Endothelial cell (in vitro differentiated cells): ENCODE measurements around the gene EIF1. TPM values are rescaled to one million over a fixed set of nuclear protein-coding genes. Genes with fewer than 3 reads are reported as not detected.

ENCODE experiments used
- DNase-seq: peaks from one replicate; pipeline ENCODE4 v3.0.0; 2021; ENCODE audit warnings: low spot score
- H3K27ac Mint-ChIP-seq: one replicate; pipeline ENCODE4 v1.8.0; 2021; ENCODE audit warnings: mixed read lengths, inconsistent platforms; ENCODE audit not compliant: unreplicated experiment
- H3K27me3 Mint-ChIP-seq: one replicate; pipeline ENCODE4 v1.8.0; 2021; ENCODE audit warnings: mild to moderate bottlenecking, moderate library complexity, mixed read lengths, inconsistent platforms; ENCODE audit not compliant: unreplicated experiment
- H3K36me3 Mint-ChIP-seq: one replicate; pipeline ENCODE4 v1.8.0; 2021; ENCODE audit warnings: mild to moderate bottlenecking, low read depth, mixed read lengths, inconsistent platforms; ENCODE audit not compliant: unreplicated experiment
- H3K4me1 Mint-ChIP-seq: one replicate; pipeline ENCODE4 v1.8.0; 2021; ENCODE audit warnings: mild to moderate bottlenecking, mixed read lengths, inconsistent platforms; ENCODE audit not compliant: unreplicated experiment
- H3K4me3 Mint-ChIP-seq: one replicate; pipeline ENCODE4 v1.8.0; 2021; ENCODE audit warnings: mild to moderate bottlenecking, mixed read lengths, inconsistent platforms; ENCODE audit not compliant: unreplicated experiment
- H3K9me3 Mint-ChIP-seq: one replicate; pipeline ENCODE4 v1.8.0; 2021; ENCODE audit warnings: mixed read lengths, inconsistent platforms; ENCODE audit not compliant: unreplicated experiment
- CTCF ChIP-seq: fragments of 200-600 bp; sonication (generic); IDR thresholded peaks from one replicate; pipeline ENCODE4 v1.5.0; 2021; ENCODE audit warnings: antibody characterized with exemption; ENCODE audit not compliant: unreplicated experiment
- total RNA-seq: library from RNA; stranded (reverse); fragmentation: NEBNext Ultra II Directional; extraction: Animal tissue kit (Norgen Biotek cat#: 25700); gene quantifications from one replicate; pipeline ENCODE4 v1.2.1, GENCODE V29; 2021; ENCODE audit not compliant: unreplicated experiment

The EIF1 gene
- total RNA-seq, 1 donor from 2014 or later = 569 TPM

DNA sequence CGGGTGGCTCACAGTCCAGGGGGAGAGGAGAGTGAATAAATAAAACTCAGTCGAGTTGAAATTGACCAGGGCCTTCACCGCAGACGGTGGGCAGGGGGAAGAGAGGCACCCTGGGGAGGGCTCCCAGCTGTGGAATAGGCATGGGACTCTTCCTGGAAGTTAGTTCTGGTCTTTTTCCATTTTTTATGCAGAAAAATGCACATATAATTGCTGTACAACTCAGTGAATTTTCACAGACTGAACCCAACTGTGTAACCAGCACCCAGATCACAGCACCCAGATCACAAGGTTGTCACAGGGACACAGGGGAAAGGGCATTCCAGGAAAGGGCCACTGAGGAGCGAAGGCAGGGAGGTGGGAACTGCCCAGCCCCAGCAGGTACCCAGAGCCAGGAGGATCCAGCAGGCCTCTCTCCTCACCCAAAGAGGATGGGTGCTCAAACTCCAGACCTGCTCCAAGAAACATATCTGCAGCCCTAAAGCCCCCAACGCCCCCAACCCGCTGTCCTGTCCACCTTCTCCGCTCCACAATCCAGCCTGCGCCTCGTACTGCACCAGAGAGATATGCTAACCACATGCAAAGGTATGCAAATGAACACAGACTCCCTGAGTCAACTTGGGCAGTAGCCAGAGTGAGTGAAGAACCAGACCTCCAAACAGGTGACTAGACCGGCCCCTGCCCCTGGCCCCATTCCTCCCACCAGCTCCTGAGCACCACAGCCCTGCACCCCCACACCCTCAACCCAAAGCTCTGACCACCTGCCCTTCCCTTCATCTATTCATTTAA is 29.1 kb upstream of the EIF1 start:
- Mint-ChIP-seq H3K36me3 (no peaks in the 10 kb centered on the region), H3K4me3 (no peak overlapping the region), H3K9me3 (no peaks in the 10 kb centered on the region), H3K27ac (no peak overlapping the region), H3K4me1 (no peaks in the 10 kb centered on the region), H3K27me3 (peaks cover 13% of the 10 kb centered on the region)
- DNase-seq = no peak
- TF ChIP-seq CTCF = no peak

- H3K4me1 Mint-ChIP-seq = no peaks in the 10 kb centered on the region
- peaks cover 15% of the 10 kb centered on the region for H3K27me3 Mint-ChIP-seq
- H3K27ac Mint-ChIP-seq = no peak overlapping the region
- no peak for DNase-seq
- H3K9me3 Mint-ChIP-seq = no peaks in the 10 kb centered on the region
- TF ChIP-seq CTCF = no peak
- no peak overlapping the region for H3K4me3 Mint-ChIP-seq
- H3K36me3 Mint-ChIP-seq = no peaks in the 10 kb centered on the region
Observed at GRCh38 chr17:41660221-41660711, 28.4 kb upstream of the EIF1 start.

- Mint-ChIP-seq H3K27ac (no peak overlapping the region), H3K9me3 (no peaks in the 10 kb centered on the region), H3K4me1 (peaks cover 3% of the 10 kb centered on the region), H3K27me3 (peaks cover 11% of the 10 kb centered on the region), H3K4me3 (no peak overlapping the region), H3K36me3 (no peaks in the 10 kb centered on the region)
- TF ChIP-seq CTCF = no peak
- no peak for DNase-seq
Observed at GRCh38 chr17:41663451-41664171, 25.1 kb upstream of the EIF1 start.

DNA sequence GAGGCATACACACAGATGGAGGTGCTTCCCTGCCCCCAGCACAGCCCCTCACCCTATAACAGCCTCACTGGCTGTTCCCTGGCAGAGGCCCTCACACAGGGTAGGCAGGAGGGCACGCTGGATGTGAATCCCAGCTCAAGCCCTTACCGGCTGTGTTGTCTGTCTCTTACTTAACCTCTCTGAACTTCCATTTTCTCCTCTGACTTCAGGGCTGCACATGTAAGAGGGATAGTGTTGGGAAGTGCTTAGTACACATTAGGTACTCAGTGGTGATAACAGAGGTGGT is 24.6 kb upstream of the EIF1 start:
- H3K27me3 Mint-ChIP-seq = peaks cover 11% of the 10 kb centered on the region
- TF ChIP-seq CTCF = no peak
- no peak overlapping the region for H3K27ac Mint-ChIP-seq
- no peaks in the 10 kb centered on the region for H3K9me3 Mint-ChIP-seq
- H3K4me3 Mint-ChIP-seq = no peak overlapping the region
- H3K4me1 Mint-ChIP-seq = peaks cover 3% of the 10 kb centered on the region
- DNase-seq = no peak
- H3K36me3 Mint-ChIP-seq = no peaks in the 10 kb centered on the region
